Panc1 (cell line): Measurements from ENCODE around the gene NPDC1.

Experiments used
- CTCF ChIP-seq: fragments of 450-650 bp; IDR thresholded peaks from 2 replicates; pipeline ENCODE4 v1.5.1; 2017; ENCODE audit warnings: mild to moderate bottlenecking
- POLR2AphosphoS5 ChIP-seq: IDR thresholded peaks from 2 replicates; pipeline ENCODE4 v1.6.1; 2012; ENCODE audit warnings: mild to moderate bottlenecking, low read depth, low read length, moderate library complexity

GRCh38 chr9:137017791-137018497 is 28.0 kb downstream of the NPDC1 start:
- TF ChIP-seq CTCF (no peak), POLR2AphosphoS5 (no peak)
